ENCODE results near the gene POLR2E. TPM values are rescaled to one million over a fixed set of nuclear protein-coding genes. Genes with fewer than 3 reads are reported as not detected.

POLR2E gene
- polyA plus RNA-seq (168 and 172 TPM in 2 replicates), polyA minus RNA-seq (83.0 and 96.4 TPM in 2 replicates)

GRCh38 chr19:1094978-1095701 lies at the start of gene POLR2E:
Gene POLR2E (minus strand): TSS chr19:1095375. CDS start chr19:1095315, 60 bp downstream.
- no peaks in the 10 kb centered on the region for H3F3A ChIP-seq (ENCODE audit: insufficient read depth, low read length, poor library complexity, severe bottlenecking)
- no peaks in the 10 kb centered on the region for H3K9me2 ChIP-seq (ENCODE audit: insufficient read depth, low read length)
- TF ChIP-seq POLR2AphosphoS5 (IDR thresholded peaks at IDR 0.05) (peak; percentile 93), EP300 (conservative IDR thresholded peaks at IDR 0.05; ENCODE audit: poor library complexity, severe bottlenecking) (no peak), REST (IDR thresholded peaks at IDR 0.05; ENCODE audit: borderline replicate concordance) (peak; percentile 56), SMC3 (conservative IDR thresholded peaks at IDR 0.05; ENCODE audit: poor library complexity) (peak; percentile 39), TAF1 (IDR thresholded peaks at IDR 0.05; ENCODE audit: low read depth) (peak; percentile 53), MXI1 (conservative IDR thresholded peaks at IDR 0.05; ENCODE audit: poor library complexity, severe bottlenecking) (peak; percentile 79), RAD21 (conservative IDR thresholded peaks at IDR 0.05) (peak; percentile 17), CTCF (IDR thresholded peaks at IDR 0.05; ENCODE audit: poor library complexity, severe bottlenecking) (no peak), EZH2 (IDR thresholded peaks at IDR 0.05; ENCODE audit: borderline replicate concordance, insufficient read depth, low read length, poor library complexity, severe bottlenecking) (no peak)
- H3K36me3 ChIP-seq (ENCODE audit: insufficient read depth, low read length): no peaks in the 10 kb centered on the region
- H2AFZ ChIP-seq (ENCODE audit: low read depth, low read length): no peak within 1 kb of the TSS
- H3K4me2 ChIP-seq (ENCODE audit: low read length): peak within 1 kb of the TSS; percentile 65
- no peaks in the 10 kb centered on the region for H3K9me3 ChIP-seq (ENCODE audit: low read length)
- H3K27ac ChIP-seq (ENCODE audit: low read length): peak within 1 kb of the TSS; percentile 67
- H4K20me1 ChIP-seq (ENCODE audit: insufficient read depth): peaks cover 3% of the 10 kb centered on the region
- peak within 1 kb of the TSS; percentile 85 for H3K9ac ChIP-seq (ENCODE audit: low read length)
- H3K4me3 ChIP-seq (ENCODE audit: low read length): peak within 1 kb of the TSS; percentile 95
- H3K79me2 ChIP-seq (replicated peaks; ENCODE audit: insufficient read depth, low read length): peaks cover 14% of the 10 kb centered on the region
- H3K27me3 ChIP-seq (ENCODE audit: insufficient read depth, low read depth, low read length): no peaks in the 10 kb centered on the region

- H3K79me2 ChIP-seq (replicated peaks; ENCODE audit: insufficient read depth, low read length): no peaks in the 10 kb centered on the region
- H3F3A ChIP-seq (ENCODE audit: insufficient read depth, low read length, poor library complexity, severe bottlenecking): no peaks in the 10 kb centered on the region
- TF ChIP-seq REST (IDR thresholded peaks at IDR 0.05; ENCODE audit: borderline replicate concordance): no peak
- TF ChIP-seq EP300 (conservative IDR thresholded peaks at IDR 0.05; ENCODE audit: poor library complexity, severe bottlenecking): no peak
- H3K36me3 ChIP-seq (ENCODE audit: insufficient read depth, low read length): no peaks in the 10 kb centered on the region
- H3K27ac ChIP-seq (ENCODE audit: low read length): no peak overlapping the region
- H4K20me1 ChIP-seq (ENCODE audit: insufficient read depth): no peaks in the 10 kb centered on the region
- no peak overlapping the region for H3K9ac ChIP-seq (ENCODE audit: low read length)
- H3K27me3 ChIP-seq (ENCODE audit: insufficient read depth, low read depth, low read length): no peaks in the 10 kb centered on the region
- no peak overlapping the region for H2AFZ ChIP-seq (ENCODE audit: low read depth, low read length)
- no peak overlapping the region for H3K4me3 ChIP-seq (ENCODE audit: low read length)
- H3K4me2 ChIP-seq (ENCODE audit: low read length): no peak overlapping the region
- no peaks in the 10 kb centered on the region for H3K9me3 ChIP-seq (ENCODE audit: low read length)
- H3K9me2 ChIP-seq (ENCODE audit: insufficient read depth, low read length): no peaks in the 10 kb centered on the region
These were observed 49.6 kb upstream of the POLR2E start for GRCh38 chr19:1144741-1145140.
